K562 (cell line): ENCODE results near the gene TOM1L2.

Experiments
- BCLAF1 ChIP-seq, 2 experiments: fragments of 450-650 bp in 1 of 2; IDR thresholded peaks; 2 replicates each; pipeline ENCODE4 v1.6.1; 2011 to 2017; ENCODE audit warnings: low read depth in 2 of 2, antibody characterized with exemption in 1 of 2, borderline replicate concordance in 1 of 2, low read length in 1 of 2, mild to moderate bottlenecking in 1 of 2, mixed read lengths in 1 of 2; ENCODE audit not compliant: control insufficient read depth in 1 of 2
- E4F1 ChIP-seq: fragments of 250-450 bp; sonication (Bioruptor Pico); IDR thresholded peaks from 2 replicates; pipeline ENCODE4 v1.5.0; 2021; ENCODE audit warnings: mild to moderate bottlenecking, borderline replicate concordance
- GABPA ChIP-seq: fragments of 200-800 bp; sonication (Bioruptor generic); conservative IDR thresholded peaks from 2 replicates; pipeline ENCODE4 v1.6.1; 2016; ENCODE audit warnings: low read depth, missing genetic modification characterization, missing compliant biosample characterization
- KLF6 ChIP-seq: fragments of 250-450 bp; sonication (Bioruptor Pico); IDR thresholded peaks from 2 replicates; pipeline ENCODE4 v1.4.0; 2020; ENCODE audit warnings: mild to moderate bottlenecking, moderate library complexity, borderline replicate concordance
- REST ChIP-seq, 2 experiments: fragments of 450-650 bp; formaldehyde crosslinking in 1 of 2; IDR thresholded peaks; 2 replicates each; pipeline versions ENCODE4 v1.4.0 to v1.6.1; 2014 to 2020; ENCODE audit warnings: mild to moderate bottlenecking in 2 of 2, borderline replicate concordance in 1 of 2, low read depth in 1 of 2
- TEAD2 ChIP-seq: fragments of 450-650 bp; IDR thresholded peaks from 2 replicates; pipeline ENCODE4 v1.6.1; 2016; ENCODE audit warnings: missing genetic modification characterization, control low read depth, missing compliant biosample characterization
- ZBTB8A ChIP-seq: fragments of 450-650 bp; IDR thresholded peaks from 2 replicates; pipeline ENCODE4 v1.6.1; 2018; ENCODE audit warnings: mild to moderate bottlenecking, moderate library complexity; ENCODE audit not compliant: partially characterized antibody

GRCh38 chr17:17837966-17838962 is 133.9 kb downstream of the TOM1L2 start:
- no peak for TF ChIP-seq ZBTB8A
- TF ChIP-seq REST (IDR thresholded peaks at IDR 0.05; ENCODE audit: borderline replicate concordance) = no peak
- TF ChIP-seq REST (CRISPR knock-in tag; IDR thresholded peaks at IDR 0.05; ENCODE audit: low read depth) = no peak
- TF ChIP-seq E4F1 (CRISPR knock-in tag) = no peak
- TF ChIP-seq TEAD2 (tag) = no peak
- peak; percentile 50 for TF ChIP-seq GABPA (tag)
- no peak for TF ChIP-seq KLF6
- TF ChIP-seq BCLAF1 (IDR thresholded peaks at IDR 0.05; ENCODE audit: borderline replicate concordance in 1 of 2, control insufficient read depth in 1 of 2, low read depth in 2 of 2, low read length in 1 of 2) = no peak
